H9 (cell line): ENCODE data around the gene IP6K3. TPM values are rescaled to one million over a fixed set of nuclear protein-coding genes. Genes with fewer than 3 reads are reported as not detected.

ENCODE experiments used
- DNase-seq: peaks from one replicate; pipeline ENCODE4 v3.0.0-alpha.2; 2017
- H2AFZ ChIP-seq: one replicate; pipeline ENCODE4 v1.6.1; 2013; ENCODE audit warnings: mild to moderate bottlenecking, low read length, control low read depth, moderate library complexity
- H2AK5ac ChIP-seq: 2 replicates; pipeline ENCODE4 v1.6.1; 2013; ENCODE audit warnings: low read length, control low read depth, mixed read lengths; ENCODE audit not compliant: insufficient read length
- H2BK120ac ChIP-seq: one replicate; pipeline ENCODE4 v1.6.1; 2013; ENCODE audit warnings: low read depth, mild to moderate bottlenecking, low read length, control low read depth, inconsistent platforms; ENCODE audit not compliant: poor library complexity, severe bottlenecking
- H2BK12ac ChIP-seq: 2 replicates; pipeline ENCODE4 v1.6.1; 2013; ENCODE audit warnings: low read length, control low read depth, mixed read lengths, low read depth; ENCODE audit not compliant: insufficient read length
- H2BK15ac ChIP-seq: 2 replicates; pipeline ENCODE4 v1.6.1; 2013; ENCODE audit warnings: low read depth, low read length, control low read depth
- H2BK20ac ChIP-seq: one replicate; pipeline ENCODE4 v1.6.1; 2013; ENCODE audit warnings: low read depth, mild to moderate bottlenecking, low read length, control low read depth, inconsistent platforms; ENCODE audit not compliant: poor library complexity, severe bottlenecking
- H2BK5ac ChIP-seq: 2 replicates; pipeline ENCODE4 v1.6.1; 2013; ENCODE audit warnings: low read length, control low read depth, mixed read lengths; ENCODE audit not compliant: insufficient read length
- H3K14ac ChIP-seq: 2 replicates; pipeline ENCODE4 v1.6.1; 2013; ENCODE audit warnings: low read length, control low read depth; ENCODE audit not compliant: insufficient read depth
- H3K18ac ChIP-seq: 2 replicates; pipeline ENCODE4 v1.6.1; 2013; ENCODE audit warnings: low read depth, mild to moderate bottlenecking, mixed read lengths, low read length, control low read depth; ENCODE audit not compliant: insufficient read length
- H3K23ac ChIP-seq: 2 replicates; pipeline ENCODE4 v1.6.1; 2013; ENCODE audit warnings: low read length, control low read depth, mixed read lengths, low read depth; ENCODE audit not compliant: insufficient read length
- H3K23me2 ChIP-seq: 2 replicates; pipeline ENCODE4 v1.6.1; 2013; ENCODE audit warnings: low read depth, mild to moderate bottlenecking, mixed read lengths, low read length, control low read depth; ENCODE audit not compliant: insufficient read length, poor library complexity, severe bottlenecking
- H3K27ac ChIP-seq: 2 replicates; pipeline ENCODE4 v1.5.1; 2013; ENCODE audit warnings: low read length, control low read depth, mixed read lengths, low read depth; ENCODE audit not compliant: insufficient read length
- H3K27me3 ChIP-seq: 2 replicates; pipeline ENCODE4 v1.6.1; 2013; ENCODE audit warnings: low read length, control low read depth, inconsistent platforms; ENCODE audit not compliant: insufficient read depth
- H3K4ac ChIP-seq: 2 replicates; pipeline ENCODE4 v1.6.1; 2013; ENCODE audit warnings: low read depth, mild to moderate bottlenecking, control low read depth, inconsistent platforms, low read length, moderate library complexity
- H3K4me1 ChIP-seq: 2 replicates; pipeline ENCODE4 v1.6.1; 2013; ENCODE audit warnings: low read length, control low read depth, inconsistent platforms; ENCODE audit not compliant: insufficient read depth
- H3K4me2 ChIP-seq: 2 replicates; pipeline ENCODE4 v1.6.1; 2013; ENCODE audit warnings: low read length, control low read depth, mixed read lengths; ENCODE audit not compliant: insufficient read length, insufficient read depth
- H3K56ac ChIP-seq: 2 replicates; pipeline ENCODE4 v1.6.1; 2013; ENCODE audit warnings: low read depth, mild to moderate bottlenecking, mixed read lengths, low read length, control low read depth; ENCODE audit not compliant: insufficient read length
- H3K79me1 ChIP-seq: 2 replicates; pipeline ENCODE4 v1.6.1; 2013; ENCODE audit warnings: low read depth, mild to moderate bottlenecking, moderate library complexity, low read length, control low read depth, inconsistent platforms; ENCODE audit not compliant: insufficient read depth, poor library complexity, severe bottlenecking
- H3K79me2 ChIP-seq: 2 replicates; pipeline ENCODE4 v1.6.1; 2013; ENCODE audit warnings: low read length, control low read depth, inconsistent platforms; ENCODE audit not compliant: insufficient read depth
- H3K9ac ChIP-seq: 2 replicates; pipeline ENCODE4 v1.6.1; 2013; ENCODE audit warnings: low read length, control low read depth, mixed read lengths; ENCODE audit not compliant: insufficient read length; ENCODE audit errors: extremely low read depth
- H3K9me3 ChIP-seq: one replicate; pipeline ENCODE4 v1.6.1; 2013; ENCODE audit warnings: low read depth, low read length, inconsistent platforms; ENCODE audit not compliant: control insufficient read depth
- H3T11ph ChIP-seq: one replicate; pipeline ENCODE4 v1.6.1; 2013; ENCODE audit warnings: mild to moderate bottlenecking, low read length, control low read depth, inconsistent platforms
- H4K20me1 ChIP-seq: one replicate; pipeline ENCODE4 v1.6.1; 2013; ENCODE audit not compliant: control insufficient read depth, insufficient read length, insufficient read depth
- H4K5ac ChIP-seq: 2 replicates; pipeline ENCODE4 v1.6.1; 2013; ENCODE audit warnings: low read depth, mild to moderate bottlenecking, mixed read lengths, low read length, control low read depth; ENCODE audit not compliant: insufficient read length
- H4K8ac ChIP-seq: replicated peaks from 2 replicates; pipeline ENCODE4 v1.6.1; 2013; ENCODE audit warnings: low read length, control low read depth, mixed read lengths, low read depth; ENCODE audit not compliant: insufficient read length
- H4K91ac ChIP-seq: 2 replicates; pipeline ENCODE4 v1.6.1; 2013; ENCODE audit warnings: low read depth, mild to moderate bottlenecking, moderate library complexity, mixed read lengths, low read length, control low read depth; ENCODE audit not compliant: insufficient read length
- H3K27ac Mint-ChIP-seq, 3 experiments: 2 replicates in 2 of 3; 3 replicates in 1 of 3; pipeline ENCODE4 v1.8.0; 2020 to 2021; ENCODE audit warnings: mixed read lengths in 3 of 3, mild to moderate bottlenecking in 1 of 3, moderate library complexity in 1 of 3
- H3K27me3 Mint-ChIP-seq: 2 replicates; pipeline ENCODE4 v1.8.0; 2021; ENCODE audit warnings: low read depth, mild to moderate bottlenecking, moderate library complexity, mixed read lengths
- H3K36me3 Mint-ChIP-seq, 3 experiments: 2 replicates in 2 of 3; 3 replicates in 1 of 3; pipeline ENCODE4 v1.8.0; 2020 to 2021; ENCODE audit warnings: low read depth in 3 of 3, mixed read lengths in 3 of 3; ENCODE audit not compliant: insufficient read depth in 1 of 3
- H3K4me1 Mint-ChIP-seq, 2 experiments: 2 replicates each; pipeline ENCODE4 v1.8.0; 2020; ENCODE audit warnings: mixed read lengths in 2 of 2
- H3K4me3 Mint-ChIP-seq, 2 experiments: 2 replicates in 1 of 2; 3 replicates in 1 of 2; pipeline ENCODE4 v1.8.0; 2020 to 2021; ENCODE audit warnings: mild to moderate bottlenecking in 2 of 2, mixed read lengths in 2 of 2, moderate library complexity in 1 of 2
- H3K9me3 Mint-ChIP-seq, 2 experiments: 2 replicates in 1 of 2; 3 replicates in 1 of 2; pipeline ENCODE4 v1.8.0; 2020; ENCODE audit warnings: mild to moderate bottlenecking in 2 of 2, mixed read lengths in 2 of 2, moderate library complexity in 1 of 2
- CTCF ChIP-seq: fragments of 200-600 bp; sonication (generic); conservative IDR thresholded peaks from 3 replicates; pipeline ENCODE4 v1.8.0; 2021; ENCODE audit warnings: antibody characterized with exemption, mild to moderate bottlenecking
- WGBS: extraction: QIAGEN DNeasy Blood & Tissue Kit; methylation state at CpG from one replicate; pipeline ENCODE4 v1.1.7; 2013; ENCODE audit warnings: missing lambda C conversion rate, low lambda C conversion rate, mixed read lengths; ENCODE audit not compliant: insufficient read length; ENCODE audit errors: extremely low coverage; 5-methylcytosine and 5-hydroxymethylcytosine counted together
- total RNA-seq: library from RNA; stranded (reverse); gene quantifications from 2 replicates; pipeline ENCODE4 v1.2.1, GENCODE V29; 2021

Gene IP6K3
- total RNA-seq, 1 experiment from 2014 or later = 0.46 TPM

- H3K4me2 ChIP-seq = no peak overlapping the region
- no peak overlapping the region for H3K4ac ChIP-seq
- H3K9ac ChIP-seq = no peak overlapping the region
- H2BK15ac ChIP-seq = no peak overlapping the region
- Mint-ChIP-seq H3K36me3 (no peaks in the 10 kb centered on the region), H3K4me3 (no peak overlapping the region; a peak in 1 of 5 replicates), H3K4me1 (peaks cover 11 to 12% of the 10 kb centered on the region in 2 experiments; a peak in 3 of 4 replicates), H3K27me3 (peaks cover 8% of the 10 kb centered on the region), H3K27ac (peak overlapping the region in 1 of 3 experiments; percentile 70; a peak in 1 of 7 replicates), H3K9me3 (no peaks in the 10 kb centered on the region)
- no peak overlapping the region for H4K8ac ChIP-seq
- H3K79me1 ChIP-seq = no peaks in the 10 kb centered on the region
- H3K23me2 ChIP-seq = no peaks in the 10 kb centered on the region
- H2BK120ac ChIP-seq = no peak overlapping the region
- TF ChIP-seq CTCF = no peak
- no peaks in the 10 kb centered on the region for H3K27me3 ChIP-seq
- H2AFZ ChIP-seq = no peak overlapping the region
- no peak overlapping the region for H2BK5ac ChIP-seq
- no peak for DNase-seq
- H3K56ac ChIP-seq = no peak overlapping the region
- no peak overlapping the region for H3T11ph ChIP-seq
- no peak overlapping the region for H3K18ac ChIP-seq
- no peaks in the 10 kb centered on the region for H3K9me3 ChIP-seq
- no peak overlapping the region for H2BK12ac ChIP-seq
- no peak overlapping the region for H3K23ac ChIP-seq
- H2AK5ac ChIP-seq = no peak overlapping the region
- no peak overlapping the region for H4K91ac ChIP-seq
- H4K20me1 ChIP-seq = no peaks in the 10 kb centered on the region
- no CpG with 5 or more reads among the region's 8 CpGs for WGBS
- no peak overlapping the region for H2BK20ac ChIP-seq
- no peak overlapping the region for H3K27ac ChIP-seq
- no peak overlapping the region for H4K5ac ChIP-seq
- H3K79me2 ChIP-seq = no peaks in the 10 kb centered on the region
- H3K4me1 ChIP-seq = no peaks in the 10 kb centered on the region
- no peak overlapping the region for H3K14ac ChIP-seq
Measured at GRCh38 chr6:33733709-33734007, 13.0 kb downstream of the IP6K3 start.
